ENCODE measurements around the gene UCKL1. TPM values are rescaled to one million over a fixed set of nuclear protein-coding genes. Genes with fewer than 3 reads are reported as not detected.
A peak's percentile ranks its signal among the peaks of the same experiment; 100 is the strongest.

UCKL1 gene
- total and polyA plus RNA-seq, 2 donors: 21.2 to 51.8 TPM

DNA sequence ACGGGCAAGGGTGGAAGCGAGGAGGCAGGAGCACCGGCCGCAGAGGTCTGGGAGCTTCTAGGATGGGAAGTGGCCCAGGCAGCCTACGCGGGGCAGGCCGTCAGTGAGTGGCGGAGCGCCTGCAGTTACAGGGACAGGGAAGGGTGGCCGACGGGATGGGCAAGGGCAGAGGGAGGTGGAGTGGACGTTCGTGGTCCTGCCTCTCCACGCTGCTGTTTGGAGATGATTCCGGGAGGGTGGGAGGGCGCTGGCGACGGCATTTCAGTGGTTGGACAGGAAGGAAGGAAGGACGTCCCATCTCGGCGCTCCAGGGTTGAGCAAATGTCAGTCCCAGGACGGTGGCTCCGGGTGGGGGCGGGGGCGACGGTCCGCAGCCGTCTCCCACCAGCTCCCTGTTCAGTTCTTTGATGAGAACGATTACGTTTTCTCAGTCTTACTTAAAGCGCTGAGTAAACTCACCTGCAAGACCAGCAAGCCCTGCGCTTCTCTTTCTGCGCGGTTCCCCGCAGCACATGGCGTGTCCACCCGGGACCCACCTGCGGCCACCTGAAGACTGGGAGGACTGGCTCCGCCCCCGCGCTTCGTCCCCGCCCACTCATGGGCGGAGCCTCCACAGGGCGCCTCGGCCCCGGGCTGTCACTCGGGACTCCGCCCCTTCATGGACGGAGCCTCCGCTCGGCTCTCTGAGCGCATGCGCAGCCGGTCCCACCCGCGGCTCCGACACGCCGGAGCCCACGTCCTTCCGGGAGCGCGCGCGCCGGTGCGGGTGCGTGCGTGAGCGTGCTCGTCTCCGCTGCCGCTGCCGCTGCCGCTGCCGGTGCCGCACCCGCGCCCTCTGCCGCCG is 61.6 kb downstream of the UCKL1 start, which contains the start of gene DNAJC5:
Gene DNAJC5 (plus strand): TSS at position 769 of the 844 bp plus-strand sequence. CDS start 33,220 bp downstream, outside the sequence.
- peak; percentile 80 to 98 (median 93) for DNase-seq (ENCODE audit: low read depth in 6 of 9, low spot score in 9 of 9)
- Histone ChIP-seq H3K4me3 (ENCODE audit: low read length in 2 of 2) (peak within 1 kb of the TSS; percentile 62 to 93), H3K36me3 (ENCODE audit: control insufficient read depth in 2 of 2, insufficient read depth in 2 of 2, low read length in 1 of 2) (peaks cover 22 to 31% of the 10 kb centered on the region in 2 donors), H3K4me1 (ENCODE audit: control insufficient read depth in 2 of 2, insufficient read depth in 2 of 2, low read length in 2 of 2) (peaks cover 20 to 22% of the 10 kb centered on the region in 2 donors), H3K9me3 (ENCODE audit: control insufficient read depth in 2 of 2, insufficient read depth in 1 of 2, low read length in 1 of 2) (no peaks in the 10 kb centered on the region), H3K27me3 (ENCODE audit: control insufficient read depth in 2 of 2, insufficient read depth in 1 of 2, low read length in 1 of 2) (peaks cover 0 to 7% of the 10 kb centered on the region in 2 donors), H3K27ac (ENCODE audit: low read depth in 1 of 2, low read length in 1 of 2) (peak within 1 kb of the TSS; percentile 75 to 83)
- WGBS: 3% methylated on average over 82 of the region's 82 CpGs

GRCh38 chr20:63893999-63894357 is 62.2 kb downstream of the UCKL1 start:
- no peak overlapping the region for H3K4me3 ChIP-seq (ENCODE audit: low read length in 2 of 2)
- peaks cover 28 to 36% of the 10 kb centered on the region in 2 donors for H3K36me3 ChIP-seq (ENCODE audit: control insufficient read depth in 2 of 2, insufficient read depth in 2 of 2, low read length in 1 of 2)
- H3K9me3 ChIP-seq (ENCODE audit: control insufficient read depth in 2 of 2, insufficient read depth in 1 of 2, low read length in 1 of 2): no peaks in the 10 kb centered on the region
- 52% methylated on average over 6 of the region's 6 CpGs for WGBS
- DNase-seq (ENCODE audit: low read depth in 6 of 9, low spot score in 9 of 9): no peak
- no peak overlapping the region for H3K27ac ChIP-seq (ENCODE audit: low read depth in 1 of 2, low read length in 1 of 2)
- peaks cover 0 to 7% of the 10 kb centered on the region in 2 donors for H3K27me3 ChIP-seq (ENCODE audit: control insufficient read depth in 2 of 2, insufficient read depth in 1 of 2, low read length in 1 of 2)
- H3K4me1 ChIP-seq (ENCODE audit: control insufficient read depth in 2 of 2, insufficient read depth in 2 of 2, low read length in 2 of 2): peaks cover 20 to 22% of the 10 kb centered on the region in 2 donors

GRCh38 chr20:63892402-63892801 is 63.8 kb downstream of the UCKL1 start:
- peaks cover 16% of the 10 kb centered on the region in 2 donors for H3K4me1 ChIP-seq (ENCODE audit: control insufficient read depth in 2 of 2, insufficient read depth in 2 of 2, low read length in 2 of 2)
- no peaks in the 10 kb centered on the region for H3K9me3 ChIP-seq (ENCODE audit: control insufficient read depth in 2 of 2, insufficient read depth in 1 of 2, low read length in 1 of 2)
- H3K27ac ChIP-seq (ENCODE audit: low read depth in 1 of 2, low read length in 1 of 2): no peak overlapping the region
- DNase-seq (ENCODE audit: low read depth in 6 of 9, low spot score in 9 of 9): no peak
- no peak overlapping the region for H3K4me3 ChIP-seq (ENCODE audit: low read length in 2 of 2)
- H3K36me3 ChIP-seq (ENCODE audit: control insufficient read depth in 2 of 2, insufficient read depth in 2 of 2, low read length in 1 of 2): peaks cover 28 to 43% of the 10 kb centered on the region in 2 donors
- 96% methylated on average over 7 of the region's 7 CpGs for WGBS
- H3K27me3 ChIP-seq (ENCODE audit: control insufficient read depth in 2 of 2, insufficient read depth in 1 of 2, low read length in 1 of 2): peaks cover 0 to 7% of the 10 kb centered on the region in 2 donors

- no peak overlapping the region for H3K4me3 ChIP-seq (ENCODE audit: low read length in 2 of 2)
- peaks cover 6 to 9% of the 10 kb centered on the region in 2 donors for H3K4me1 ChIP-seq (ENCODE audit: control insufficient read depth in 2 of 2, insufficient read depth in 2 of 2, low read length in 2 of 2)
- peaks cover 0 to 7% of the 10 kb centered on the region in 2 donors for H3K27me3 ChIP-seq (ENCODE audit: control insufficient read depth in 2 of 2, insufficient read depth in 1 of 2, low read length in 1 of 2)
- no peak for DNase-seq (ENCODE audit: low read depth in 6 of 9, low spot score in 9 of 9)
- no peak overlapping the region for H3K27ac ChIP-seq (ENCODE audit: low read depth in 1 of 2, low read length in 1 of 2)
- no peaks in the 10 kb centered on the region for H3K9me3 ChIP-seq (ENCODE audit: control insufficient read depth in 2 of 2, insufficient read depth in 1 of 2, low read length in 1 of 2)
- WGBS: 96% methylated on average over 29 of the region's 29 CpGs
- peaks cover 37 to 49% of the 10 kb centered on the region in 2 donors for H3K36me3 ChIP-seq (ENCODE audit: control insufficient read depth in 2 of 2, insufficient read depth in 2 of 2, low read length in 1 of 2)
Observed at GRCh38 chr20:63891061-63892002, 64.9 kb downstream of the UCKL1 start.

GRCh38 chr20:63890616-63891015 is 65.6 kb downstream of the UCKL1 start:
- H3K36me3 ChIP-seq (ENCODE audit: control insufficient read depth in 2 of 2, insufficient read depth in 2 of 2, low read length in 1 of 2): peaks cover 41 to 49% of the 10 kb centered on the region in 2 donors
- no peaks in the 10 kb centered on the region for H3K9me3 ChIP-seq (ENCODE audit: control insufficient read depth in 2 of 2, insufficient read depth in 1 of 2, low read length in 1 of 2)
- H3K4me1 ChIP-seq (ENCODE audit: control insufficient read depth in 2 of 2, insufficient read depth in 2 of 2, low read length in 2 of 2): peaks cover 3 to 5% of the 10 kb centered on the region in 2 donors
- no peak overlapping the region for H3K27ac ChIP-seq (ENCODE audit: low read depth in 1 of 2, low read length in 1 of 2)
- 93% methylated on average over 7 of the region's 7 CpGs for WGBS
- H3K4me3 ChIP-seq (ENCODE audit: low read length in 2 of 2): no peak overlapping the region
- no peak for DNase-seq (ENCODE audit: low read depth in 6 of 9, low spot score in 9 of 9)
- H3K27me3 ChIP-seq (ENCODE audit: control insufficient read depth in 2 of 2, insufficient read depth in 1 of 2, low read length in 1 of 2): peaks cover 0 to 7% of the 10 kb centered on the region in 2 donors

- Histone ChIP-seq H3K27ac (ENCODE audit: low read depth in 1 of 2, low read length in 1 of 2) (no peak overlapping the region), H3K36me3 (ENCODE audit: control insufficient read depth in 2 of 2, insufficient read depth in 2 of 2, low read length in 1 of 2) (peaks cover 45 to 49% of the 10 kb centered on the region in 2 donors)
Observed at GRCh38 chr20:63890201-63890576, 66.0 kb downstream of the UCKL1 start.

More at GRCh38 chr20:63890201-63890576, 66.0 kb downstream of the UCKL1 start:
- Histone ChIP-seq H3K27me3 (ENCODE audit: control insufficient read depth in 2 of 2, insufficient read depth in 1 of 2, low read length in 1 of 2) (peaks cover 0 to 7% of the 10 kb centered on the region in 2 donors), H3K4me1 (ENCODE audit: control insufficient read depth in 2 of 2, insufficient read depth in 2 of 2, low read length in 2 of 2) (peaks cover 3 to 5% of the 10 kb centered on the region in 2 donors), H3K9me3 (ENCODE audit: control insufficient read depth in 2 of 2, insufficient read depth in 1 of 2, low read length in 1 of 2) (no peaks in the 10 kb centered on the region), H3K4me3 (ENCODE audit: low read length in 2 of 2) (no peak overlapping the region)
- WGBS: 96% methylated on average over 7 of the region's 7 CpGs
- DNase-seq (ENCODE audit: low read depth in 6 of 9, low spot score in 9 of 9): no peak

Other genes starting within 250 kb of the UCKL1 start
- gene ARFRP1, start 248.4 kb downstream of the UCKL1 start, total RNA-seq: 39.2 TPM
- 94.0 TPM for gene ARFRP1, start 248.4 kb downstream of the UCKL1 start, polyA plus RNA-seq
- gene ZGPAT, start 248.4 kb downstream of the UCKL1 start, total RNA-seq: 16.5 TPM
- gene ZGPAT, start 248.4 kb downstream of the UCKL1 start, polyA plus RNA-seq: 66.6 TPM
- gene LIME1, start 219.8 kb downstream of the UCKL1 start, total RNA-seq: 80.5 TPM
- 181 TPM for gene LIME1, start 219.8 kb downstream of the UCKL1 start, polyA plus RNA-seq
- 33.4 TPM for gene SLC2A4RG, start 216.6 kb downstream of the UCKL1 start, total RNA-seq
- 66.1 TPM for gene SLC2A4RG, start 216.6 kb downstream of the UCKL1 start, polyA plus RNA-seq
- 5.8 TPM for gene ZBTB46, start 125.2 kb downstream of the UCKL1 start, total RNA-seq
- 3.7 TPM for gene ZBTB46, start 125.2 kb downstream of the UCKL1 start, polyA plus RNA-seq
- not detected for gene ABHD16B, start 94.9 kb downstream of the UCKL1 start, total RNA-seq
- gene ABHD16B, start 94.9 kb downstream of the UCKL1 start, polyA plus RNA-seq: 0.57 TPM
- gene TPD52L2, start 91.1 kb downstream of the UCKL1 start, total RNA-seq: 37.9 TPM
- gene TPD52L2, start 91.1 kb downstream of the UCKL1 start, polyA plus RNA-seq: 73.2 TPM
- gene DNAJC5, start 61.3 kb downstream of the UCKL1 start, total RNA-seq: 26.1 TPM
- 23.3 TPM for gene DNAJC5, start 61.3 kb downstream of the UCKL1 start, polyA plus RNA-seq
- gene ZNF512B, start 13.5 kb upstream of the UCKL1 start, total RNA-seq: 10.0 TPM
- gene ZNF512B, start 13.5 kb upstream of the UCKL1 start, polyA plus RNA-seq: 13.4 TPM
- gene SAMD10, start 23.2 kb upstream of the UCKL1 start, total RNA-seq: 3.4 TPM
- 10.5 TPM for gene SAMD10, start 23.2 kb upstream of the UCKL1 start, polyA plus RNA-seq
- 45.1 TPM for gene PRPF6, start 24.7 kb upstream of the UCKL1 start, total RNA-seq
- gene PRPF6, start 24.7 kb upstream of the UCKL1 start, polyA plus RNA-seq: 56.1 TPM
- 17.0 TPM for gene C20orf204, start 79.8 kb upstream of the UCKL1 start, total RNA-seq
- 8.2 TPM for gene C20orf204, start 79.8 kb upstream of the UCKL1 start, polyA plus RNA-seq
- 0.66 TPM for gene SOX18, start 93.2 kb upstream of the UCKL1 start, total RNA-seq
- 17.2 TPM for gene SOX18, start 93.2 kb upstream of the UCKL1 start, polyA plus RNA-seq
- 24.6 TPM for gene TCEA2, start 106.8 kb upstream of the UCKL1 start, total RNA-seq
- gene TCEA2, start 106.8 kb upstream of the UCKL1 start, polyA plus RNA-seq: 53.2 TPM
- 42.8 TPM for gene RGS19, start 123.1 kb upstream of the UCKL1 start, total RNA-seq
- gene RGS19, start 123.1 kb upstream of the UCKL1 start, polyA plus RNA-seq: 27.2 TPM
- 1.4 TPM for gene OPRL1, start 123.7 kb upstream of the UCKL1 start, total RNA-seq
- 1.1 TPM for gene OPRL1, start 123.7 kb upstream of the UCKL1 start, polyA plus RNA-seq
- 0.80 TPM for gene LKAAEAR1, start 128.0 kb upstream of the UCKL1 start, total RNA-seq
- gene LKAAEAR1, start 128.0 kb upstream of the UCKL1 start, polyA plus RNA-seq: 0.14 TPM
- not detected for gene NPBWR2, start 151.1 kb upstream of the UCKL1 start, total RNA-seq
- gene NPBWR2, start 151.1 kb upstream of the UCKL1 start, polyA plus RNA-seq: 0.02 TPM
- gene MYT1, start 208.0 kb upstream of the UCKL1 start, total RNA-seq: 0.19 TPM
- gene MYT1, start 208.0 kb upstream of the UCKL1 start, polyA plus RNA-seq: 0.25 TPM